Stimulated activated CD8-positive, alpha-beta memory T cell treated with anti-CD3 and anti-CD28 coated beads, Interleukin-2, amount 100 ng/mL, for 48 hours (primary cell): Measurements from ENCODE around the gene ZNF474.

Experiments
- DNase-seq, 2 donors: peaks; one replicate each; pipeline ENCODE4 v3.0.0-alpha.2; 2020; ENCODE audit warnings: low read depth in 2 of 2

The ZNF474 gene

GRCh38 chr5:122153774-122154173 lies 24.4 kb downstream of the ZNF474 start:
- DNase-seq, result no peak

- no peak for DNase-seq
Observed at GRCh38 chr5:122154491-122154890, 25.1 kb downstream of the ZNF474 start.

GRCh38 chr5:122154910-122155309 lies 25.6 kb downstream of the ZNF474 start:
- no peak for DNase-seq

GRCh38 chr5:122155546-122155945 lies 26.2 kb downstream of the ZNF474 start:
- DNase-seq, result no peak

- no peak for DNase-seq
Observed at GRCh38 chr5:122156724-122157325, 27.5 kb downstream of the ZNF474 start.

GRCh38 chr5:122162100-122162638 lies 32.8 kb downstream of the ZNF474 start:
- no peak for DNase-seq

- DNase-seq, result no peak
Observed at GRCh38 chr5:122163121-122164069, 34.0 kb downstream of the ZNF474 start.

GRCh38 chr5:122164070-122164435 lies 34.7 kb downstream of the ZNF474 start:
- no peak for DNase-seq

- DNase-seq, result no peak
Observed at GRCh38 chr5:122164831-122165558, 35.6 kb downstream of the ZNF474 start.

GRCh38 chr5:122165559-122166078 lies 36.3 kb downstream of the ZNF474 start:
- no peak for DNase-seq

- no peak for DNase-seq
Observed at GRCh38 chr5:122169350-122170103, 40.2 kb downstream of the ZNF474 start.

- no peak for DNase-seq
Observed at GRCh38 chr5:122170620-122171019, 41.3 kb downstream of the ZNF474 start.

GRCh38 chr5:122172207-122172606 lies 42.9 kb downstream of the ZNF474 start:
- no peak for DNase-seq

GRCh38 chr5:122173474-122174415 lies 44.4 kb downstream of the ZNF474 start:
- no peak for DNase-seq

- DNase-seq, result no peak
Observed at GRCh38 chr5:122175091-122175490, 45.7 kb downstream of the ZNF474 start.

GRCh38 chr5:122175852-122176251 lies 46.5 kb downstream of the ZNF474 start:
- no peak for DNase-seq

GRCh38 chr5:122177161-122177560 lies 47.8 kb downstream of the ZNF474 start:
- DNase-seq, result no peak

- no peak for DNase-seq
Observed at GRCh38 chr5:122179701-122180100, 50.4 kb downstream of the ZNF474 start.

- no peak for DNase-seq
Observed at GRCh38 chr5:122180146-122180712, 50.9 kb downstream of the ZNF474 start.
